ENCODE data around the gene LYRM2. TPM values are rescaled to one million over a fixed set of nuclear protein-coding genes. Genes with fewer than 3 reads are reported as not detected.

The LYRM2 gene
- total RNA-seq, 6 experiments from 2014 or later, result 10.8 to 16.3 (median 12.8) TPM

DNA sequence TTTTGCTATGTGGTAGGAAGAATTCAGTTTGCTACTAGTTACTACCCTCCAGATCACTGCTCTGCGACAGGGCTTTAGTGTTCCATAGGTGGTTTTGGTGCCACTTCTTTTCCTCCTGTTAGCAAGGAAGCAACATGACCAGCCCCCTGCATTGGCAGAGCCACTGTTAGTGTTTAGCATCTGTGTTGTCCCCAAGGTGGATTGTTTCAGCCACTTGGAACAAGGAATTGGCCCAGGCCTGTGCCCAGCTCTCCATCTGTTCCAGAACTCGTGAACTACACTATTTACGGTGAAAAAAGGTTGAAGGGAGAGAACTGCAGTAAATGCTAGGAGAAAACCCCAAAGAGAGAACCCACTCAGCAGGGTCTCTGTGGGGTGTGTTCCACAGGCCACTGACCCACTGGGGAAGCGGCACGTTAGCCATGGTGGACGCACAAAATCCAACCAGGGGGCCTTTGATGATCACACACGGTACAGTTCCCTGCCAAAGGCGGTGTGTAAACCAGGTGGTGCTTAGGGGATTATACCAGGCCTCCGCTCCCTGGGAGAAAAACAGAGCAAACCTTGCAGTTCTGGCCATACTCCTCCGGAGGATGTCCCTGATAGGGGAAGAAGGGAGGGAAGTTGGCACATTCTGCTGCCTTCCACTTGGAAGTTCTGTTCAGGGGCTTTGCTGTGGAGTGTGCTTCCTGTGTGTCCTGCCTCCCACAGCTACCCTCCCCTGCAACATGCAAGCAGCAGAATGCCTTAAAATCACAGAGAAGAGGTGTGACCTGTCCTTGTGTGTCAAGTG is 72.3 kb downstream of the LYRM2 start:
- Histone ChIP-seq H3K4me1 (peaks cover 0 to 24% (median 8%) of the 10 kb centered on the region in 4 donors), H3K27ac (no peak overlapping the region), H3K9me3 (no peaks in the 10 kb centered on the region), H3K4me3 (no peak overlapping the region), H3K27me3 (no peaks in the 10 kb centered on the region), H3K36me3 (no peaks in the 10 kb centered on the region)
- TF ChIP-seq, protein P1, sequence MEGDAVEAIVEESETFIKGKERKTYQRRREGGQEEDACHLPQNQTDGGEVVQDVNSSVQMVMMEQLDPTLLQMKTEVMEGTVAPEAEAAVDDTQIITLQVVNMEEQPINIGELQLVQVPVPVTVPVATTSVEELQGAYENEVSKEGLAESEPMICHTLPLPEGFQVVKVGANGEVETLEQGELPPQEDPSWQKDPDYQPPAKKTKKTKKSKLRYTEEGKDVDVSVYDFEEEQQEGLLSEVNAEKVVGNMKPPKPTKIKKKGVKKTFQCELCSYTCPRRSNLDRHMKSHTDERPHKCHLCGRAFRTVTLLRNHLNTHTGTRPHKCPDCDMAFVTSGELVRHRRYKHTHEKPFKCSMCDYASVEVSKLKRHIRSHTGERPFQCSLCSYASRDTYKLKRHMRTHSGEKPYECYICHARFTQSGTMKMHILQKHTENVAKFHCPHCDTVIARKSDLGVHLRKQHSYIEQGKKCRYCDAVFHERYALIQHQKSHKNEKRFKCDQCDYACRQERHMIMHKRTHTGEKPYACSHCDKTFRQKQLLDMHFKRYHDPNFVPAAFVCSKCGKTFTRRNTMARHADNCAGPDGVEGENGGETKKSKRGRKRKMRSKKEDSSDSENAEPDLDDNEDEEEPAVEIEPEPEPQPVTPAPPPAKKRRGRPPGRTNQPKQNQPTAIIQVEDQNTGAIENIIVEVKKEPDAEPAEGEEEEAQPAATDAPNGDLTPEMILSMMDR (IDR thresholded peaks at IDR 0.05), result no peak
- no peak for TF ChIP-seq POLR2A (IDR thresholded peaks at IDR 0.05)
- intact Hi-C loops (cut with DNase I), result no loop called here
- DNase-seq, result no peak
- 96% methylated on average over 4 of the region's 10 CpGs for WGBS (ENCODE audit: insufficient coverage, low coverage, low lambda C conversion rate, missing lambda C conversion rate)
- no peak for ATAC-seq

DNA sequence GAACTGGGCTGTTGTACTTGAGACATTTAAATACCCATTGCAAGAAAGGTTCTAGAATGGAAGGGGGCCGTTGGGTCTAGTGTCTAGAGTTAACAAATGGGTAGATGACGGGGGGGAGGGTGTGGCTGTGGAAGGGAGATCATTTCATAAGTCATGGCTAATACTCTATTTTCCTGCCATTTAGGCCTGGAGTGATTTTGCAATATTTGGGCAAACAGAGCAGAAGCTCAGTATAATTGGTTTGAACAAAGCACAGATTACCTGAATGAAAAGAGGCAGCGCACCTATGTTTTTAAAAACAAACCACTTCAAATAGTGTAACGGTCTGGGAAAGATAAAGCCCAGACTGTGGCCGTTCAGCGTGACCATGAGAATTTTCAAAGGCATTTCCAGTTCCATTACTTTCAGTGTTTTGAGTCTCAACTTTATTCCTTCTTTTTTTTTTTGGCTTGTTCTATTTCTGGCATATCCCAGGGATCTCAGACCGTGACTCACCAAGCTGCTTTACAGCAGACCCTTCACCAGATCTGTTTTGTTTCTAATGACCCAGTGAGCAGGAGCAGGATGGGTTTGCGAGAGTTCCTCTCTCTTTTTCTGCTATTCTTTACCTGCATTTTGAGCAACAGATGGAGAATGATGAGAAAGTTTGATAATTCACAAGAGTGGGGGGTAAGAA is 73.7 kb downstream of the LYRM2 start:
- WGBS (ENCODE audit: insufficient coverage, low coverage, low lambda C conversion rate, missing lambda C conversion rate), result 23% methylated on average over 8 of the region's 8 CpGs
- H3K27ac ChIP-seq, result no peak overlapping the region

DNA sequence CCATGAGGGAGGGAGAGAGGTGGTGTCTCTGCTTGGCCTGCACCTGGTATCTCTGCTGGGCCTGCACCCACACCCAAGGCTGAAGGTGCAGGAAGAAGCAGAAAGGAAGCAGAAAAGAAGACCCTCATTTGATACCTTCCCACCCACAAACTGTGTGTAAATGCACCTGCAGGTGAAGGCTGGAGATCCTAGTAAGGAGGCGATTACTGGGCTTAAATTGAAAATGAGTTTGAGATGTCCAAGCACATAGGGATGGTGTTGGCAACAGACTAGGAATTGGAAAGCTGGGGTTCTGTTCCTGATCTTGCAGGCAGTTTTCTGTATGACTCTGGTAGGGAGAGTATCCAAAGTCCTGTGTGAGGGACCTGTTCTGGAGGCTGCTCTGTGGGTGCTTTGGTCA is 74.7 kb downstream of the LYRM2 start:
- ATAC-seq (no peak), DNase-seq (no peak)
- Histone ChIP-seq H3K27me3 (no peaks in the 10 kb centered on the region), H3K4me3 (no peak overlapping the region), H3K36me3 (no peaks in the 10 kb centered on the region), H3K27ac (no peak overlapping the region), H3K9me3 (no peaks in the 10 kb centered on the region), H3K4me1 (peaks cover 0 to 24% (median 7%) of the 10 kb centered on the region in 4 donors)
- WGBS (ENCODE audit: insufficient coverage, low coverage, low lambda C conversion rate, missing lambda C conversion rate), result 91% methylated on average over 1 of the region's 1 CpG
- intact Hi-C loops (cut with DNase I), result no loop called here
- TF ChIP-seq, protein P1 (IDR thresholded peaks at IDR 0.05), result no peak
- no peak for TF ChIP-seq POLR2A (IDR thresholded peaks at IDR 0.05)

More for the DNA sequence above, 73.7 kb downstream of the LYRM2 start:
- H3K4me1 ChIP-seq, result peaks cover 0 to 24% (median 8%) of the 10 kb centered on the region in 4 donors
- ATAC-seq (peak; percentile 64 to 77 (median 70)), DNase-seq (peak in 1 of 3 donors; percentile 49)
- no peaks in the 10 kb centered on the region for H3K36me3 ChIP-seq
- no peak overlapping the region for H3K4me3 ChIP-seq
- intact Hi-C loops (cut with DNase I), result no loop called here
- H3K27me3 ChIP-seq, result no peaks in the 10 kb centered on the region
- TF ChIP-seq, protein P1 (IDR thresholded peaks at IDR 0.05), result no peak
- no peak for TF ChIP-seq POLR2A (IDR thresholded peaks at IDR 0.05)
- H3K9me3 ChIP-seq, result no peaks in the 10 kb centered on the region

DNA sequence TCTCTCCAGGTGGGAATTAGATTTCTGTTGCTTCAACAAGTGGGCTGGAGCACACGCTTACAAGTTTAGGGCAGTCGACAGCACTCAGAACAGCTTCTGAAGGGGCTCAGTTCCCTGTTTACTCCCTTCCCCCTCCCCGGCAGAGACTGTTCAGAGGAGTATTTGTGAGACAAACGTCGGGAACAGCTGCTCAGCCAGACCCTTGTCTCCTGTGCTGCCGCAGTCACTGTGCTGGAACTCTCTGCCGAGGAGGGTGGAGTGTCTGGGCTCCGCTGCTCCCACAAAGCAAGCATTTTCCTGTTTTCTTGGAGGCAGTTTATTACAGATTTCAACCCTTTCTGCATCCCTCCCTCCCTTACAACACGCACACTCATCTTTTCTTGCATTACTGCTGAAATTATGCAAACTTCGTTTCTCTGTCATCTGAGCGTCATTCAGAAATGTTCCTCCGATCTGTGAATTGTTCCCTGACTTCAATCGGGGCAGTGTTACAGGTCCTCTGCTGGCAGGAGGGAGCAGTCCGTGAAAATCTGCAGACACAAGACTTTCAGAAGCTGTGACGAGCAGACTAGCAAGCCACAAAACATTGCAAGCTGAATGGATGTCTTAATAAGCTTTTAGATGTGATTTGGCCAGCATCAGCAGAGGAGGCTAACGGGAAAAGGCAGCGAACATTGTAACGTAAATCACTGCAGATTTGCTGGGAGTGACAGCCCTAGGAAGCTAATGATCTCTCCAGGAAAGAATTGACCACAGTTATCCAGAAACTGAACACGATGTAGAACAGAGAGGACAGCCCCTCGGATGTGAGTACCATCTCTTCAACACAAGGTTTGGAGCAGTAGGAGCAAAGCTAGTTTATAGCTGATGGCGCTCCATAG is 76.2 kb downstream of the LYRM2 start:
- intact Hi-C loops (cut with DNase I), result no loop called here
- Histone ChIP-seq H3K27ac (no peak overlapping the region), H3K4me1 (peaks cover 0 to 11% (median under 1%) of the 10 kb centered on the region in 4 donors), H3K36me3 (no peaks in the 10 kb centered on the region), H3K27me3 (no peaks in the 10 kb centered on the region), H3K9me3 (no peaks in the 10 kb centered on the region), H3K4me3 (no peak overlapping the region)
- 85% methylated on average over 18 of the region's 21 CpGs for WGBS (ENCODE audit: insufficient coverage, low coverage, low lambda C conversion rate, missing lambda C conversion rate)
- ATAC-seq (no peak), DNase-seq (no peak)
- no peak for TF ChIP-seq POLR2A (IDR thresholded peaks at IDR 0.05)
- TF ChIP-seq, protein P1 (IDR thresholded peaks at IDR 0.05), result no peak

Measured in right lobe of liver (tissue), 6 donors.